Mucosa of rectum (tissue), 2 donors: ENCODE results near the gene DYNC2H1.

Source experiments
- H3K27ac ChIP-seq, 2 donors: one replicate each; pipeline ENCODE4 v1.7.0; 2013; ENCODE audit warnings: inconsistent platforms in 2 of 2, low read depth in 2 of 2, low read length in 2 of 2
- H3K27me3 ChIP-seq, 2 donors: one replicate each; pipeline ENCODE4 v1.7.0; 2013; ENCODE audit warnings: low read length in 2 of 2; ENCODE audit not compliant: control insufficient read depth in 2 of 2, insufficient read depth in 2 of 2
- H3K36me3 ChIP-seq, 2 donors: one replicate each; pipeline ENCODE4 v1.7.0; 2013; ENCODE audit warnings: low read length in 2 of 2; ENCODE audit not compliant: control insufficient read depth in 2 of 2, insufficient read depth in 2 of 2
- H3K4me1 ChIP-seq, 2 donors: one replicate each; pipeline ENCODE4 v1.7.0; 2013; ENCODE audit warnings: low read length in 2 of 2, mild to moderate bottlenecking in 1 of 2; ENCODE audit not compliant: control insufficient read depth in 2 of 2, insufficient read depth in 2 of 2
- H3K4me3 ChIP-seq, 2 donors: one replicate each; pipeline ENCODE4 v1.7.0; 2013; ENCODE audit warnings: low read length in 2 of 2
- H3K9ac ChIP-seq, 2 donors: one replicate each; pipeline ENCODE4 v1.7.0; 2013; ENCODE audit warnings: low read length in 2 of 2, low read depth in 1 of 2, mild to moderate bottlenecking in 1 of 2
- H3K9me3 ChIP-seq, 2 donors: one replicate each; pipeline ENCODE4 v1.7.0; 2013; ENCODE audit warnings: low read length in 2 of 2; ENCODE audit not compliant: control insufficient read depth in 2 of 2
- donor health status: healthy.
- donor health status: Normal muscosa, but diverticular disease.

DYNC2H1 gene

DNA sequence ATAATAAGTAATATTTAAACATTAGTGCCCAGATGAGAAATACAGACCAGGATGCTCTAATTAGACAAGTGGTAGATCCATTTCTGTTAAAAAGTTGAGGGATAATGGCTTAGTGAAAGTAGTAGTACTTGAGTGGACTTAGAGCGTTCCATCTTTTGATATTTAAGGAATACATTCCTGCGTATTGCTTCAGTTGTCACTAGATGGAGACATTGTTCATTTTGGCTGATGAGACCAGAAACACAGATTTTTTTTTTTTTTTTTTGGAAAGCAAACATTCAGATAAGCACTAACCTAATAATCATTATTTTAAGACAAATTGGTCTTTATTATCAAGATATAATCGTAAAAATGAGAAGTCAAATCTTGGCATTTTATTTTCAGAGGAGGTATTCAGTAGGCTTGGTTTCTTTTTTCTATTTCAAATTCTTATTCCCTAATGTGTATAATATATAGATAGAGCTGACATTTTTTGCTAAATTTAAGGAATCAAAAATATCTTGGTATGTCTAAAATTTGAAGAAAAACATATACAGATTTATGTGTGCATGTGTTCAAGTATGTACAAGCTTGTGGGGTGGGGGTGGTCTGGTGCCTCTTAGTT, 92.9 kb downstream of the DYNC2H1 start:
- no peaks in the 10 kb centered on the region for H3K4me1 ChIP-seq
- no peak overlapping the region for H3K27ac ChIP-seq
- H3K4me3 ChIP-seq, result no peak overlapping the region
- no peaks in the 10 kb centered on the region for H3K36me3 ChIP-seq
- H3K9ac ChIP-seq, result no peak overlapping the region
- H3K9me3 ChIP-seq, result no peaks in the 10 kb centered on the region
- no peaks in the 10 kb centered on the region for H3K27me3 ChIP-seq

DNA sequence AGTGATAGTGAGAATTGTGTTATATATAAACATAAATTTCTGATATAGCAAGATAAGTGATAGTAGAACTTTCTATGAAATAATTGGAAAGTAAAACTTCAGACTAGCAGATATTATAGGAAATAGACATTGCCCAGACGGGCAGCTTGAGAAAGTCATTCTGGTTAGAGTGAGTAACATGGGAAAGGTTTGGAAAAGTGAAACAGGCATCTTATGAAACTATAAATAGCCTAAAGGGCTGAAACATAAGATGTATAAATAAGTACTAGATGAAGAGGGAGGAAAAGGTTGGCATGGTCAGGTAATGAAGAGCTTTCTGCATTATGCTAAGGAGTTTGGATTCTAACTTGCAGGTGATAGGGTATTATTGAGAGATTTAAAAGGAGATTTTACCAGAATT, 101.3 kb downstream of the DYNC2H1 start:
- Histone ChIP-seq H3K9ac (no peak overlapping the region), H3K4me1 (no peaks in the 10 kb centered on the region), H3K36me3 (no peaks in the 10 kb centered on the region), H3K4me3 (no peak overlapping the region), H3K27me3 (no peaks in the 10 kb centered on the region), H3K27ac (no peak overlapping the region), H3K9me3 (no peaks in the 10 kb centered on the region)

DNA sequence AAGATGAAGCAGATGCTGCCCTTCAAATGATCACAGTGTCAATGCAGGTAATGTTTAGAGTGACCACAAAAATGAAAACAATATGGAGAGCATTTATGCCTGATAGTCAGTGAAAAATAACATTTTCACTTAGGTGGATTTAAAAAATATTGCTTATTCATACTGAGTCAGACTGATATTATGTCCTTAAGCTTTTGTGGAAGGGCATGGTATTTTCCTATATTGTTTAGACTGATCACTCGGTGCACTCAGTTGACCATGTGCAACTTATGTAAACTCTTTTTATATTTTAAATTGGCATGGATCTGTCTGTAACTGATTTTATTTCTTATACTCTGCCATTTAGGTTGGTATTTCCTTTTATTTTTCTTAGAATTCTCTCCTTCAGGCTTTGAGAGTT, 106.6 kb downstream of the DYNC2H1 start:
- no peak overlapping the region for H3K9ac ChIP-seq
- no peaks in the 10 kb centered on the region for H3K4me1 ChIP-seq
- H3K27me3 ChIP-seq, result no peaks in the 10 kb centered on the region
- H3K36me3 ChIP-seq, result no peaks in the 10 kb centered on the region
- H3K4me3 ChIP-seq, result no peak overlapping the region
- H3K27ac ChIP-seq, result no peak overlapping the region
- no peaks in the 10 kb centered on the region for H3K9me3 ChIP-seq

- Histone ChIP-seq H3K9ac (no peak overlapping the region), H3K27me3 (no peaks in the 10 kb centered on the region), H3K9me3 (no peaks in the 10 kb centered on the region), H3K4me1 (no peaks in the 10 kb centered on the region), H3K27ac (no peak overlapping the region), H3K36me3 (no peaks in the 10 kb centered on the region), H3K4me3 (no peak overlapping the region)
Observed at GRCh38 chr11:103220133-103220532, 110.9 kb downstream of the DYNC2H1 start.

- no peaks in the 10 kb centered on the region for H3K4me1 ChIP-seq
- no peak overlapping the region for H3K4me3 ChIP-seq
- H3K27me3 ChIP-seq, result no peaks in the 10 kb centered on the region
- no peak overlapping the region for H3K27ac ChIP-seq
- no peaks in the 10 kb centered on the region for H3K36me3 ChIP-seq
- no peak overlapping the region for H3K9ac ChIP-seq
- no peaks in the 10 kb centered on the region for H3K9me3 ChIP-seq
Observed at GRCh38 chr11:103222806-103223205, 113.6 kb downstream of the DYNC2H1 start.

DNA sequence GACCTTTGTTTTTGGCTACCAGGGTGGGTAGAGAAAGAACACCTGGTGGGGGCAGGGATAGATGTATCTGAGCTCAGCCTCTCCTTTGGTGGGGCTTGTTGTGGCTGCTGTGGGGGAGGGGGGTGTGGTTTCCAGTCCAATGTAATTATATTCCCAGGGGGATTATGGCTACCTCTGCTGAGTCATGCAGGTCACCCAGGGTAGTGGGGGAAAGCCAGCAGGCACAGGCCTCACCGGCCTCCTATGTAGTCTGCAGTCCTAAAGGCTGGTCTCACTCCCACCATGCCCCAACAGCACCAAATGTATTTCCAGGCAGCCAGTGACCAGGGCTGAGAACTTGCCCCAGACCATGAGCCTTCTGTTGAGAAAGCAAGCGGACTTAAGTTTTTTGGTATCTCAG, 119.6 kb downstream of the DYNC2H1 start:
- Histone ChIP-seq H3K4me3 (no peak overlapping the region), H3K4me1 (no peaks in the 10 kb centered on the region), H3K27ac (no peak overlapping the region), H3K9ac (no peak overlapping the region), H3K27me3 (no peaks in the 10 kb centered on the region), H3K9me3 (no peaks in the 10 kb centered on the region), H3K36me3 (no peaks in the 10 kb centered on the region)

GRCh38 chr11:103234974-103235373, 125.7 kb downstream of the DYNC2H1 start:
- Histone ChIP-seq H3K27ac (no peak overlapping the region), H3K4me1 (no peaks in the 10 kb centered on the region), H3K4me3 (no peak overlapping the region), H3K9me3 (no peaks in the 10 kb centered on the region), H3K9ac (no peak overlapping the region), H3K36me3 (no peaks in the 10 kb centered on the region), H3K27me3 (no peaks in the 10 kb centered on the region)

DNA sequence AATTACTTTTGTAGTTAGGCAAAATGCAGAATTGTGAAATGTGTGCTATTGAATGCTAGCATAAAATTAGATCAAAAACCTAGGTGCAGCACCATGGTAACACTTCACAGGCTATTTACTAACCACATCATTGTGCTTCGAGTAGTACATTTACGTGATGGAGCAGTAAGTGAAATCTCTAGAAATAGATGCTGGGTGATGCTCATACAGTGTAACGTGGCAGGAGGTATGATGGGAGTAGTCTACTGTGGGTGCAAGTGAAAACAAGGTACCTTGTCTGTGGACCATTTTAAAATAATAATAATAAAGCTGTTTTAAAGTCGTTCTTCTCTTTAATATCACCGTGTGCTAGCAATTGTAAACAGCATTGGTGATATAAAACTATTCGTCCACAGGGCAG, 132.3 kb downstream of the DYNC2H1 start:
- H3K9me3 ChIP-seq, result no peaks in the 10 kb centered on the region
- no peak overlapping the region for H3K4me3 ChIP-seq
- no peak overlapping the region for H3K9ac ChIP-seq
- H3K4me1 ChIP-seq, result no peaks in the 10 kb centered on the region
- no peaks in the 10 kb centered on the region for H3K27me3 ChIP-seq
- no peak overlapping the region for H3K27ac ChIP-seq
- no peaks in the 10 kb centered on the region for H3K36me3 ChIP-seq

DNA sequence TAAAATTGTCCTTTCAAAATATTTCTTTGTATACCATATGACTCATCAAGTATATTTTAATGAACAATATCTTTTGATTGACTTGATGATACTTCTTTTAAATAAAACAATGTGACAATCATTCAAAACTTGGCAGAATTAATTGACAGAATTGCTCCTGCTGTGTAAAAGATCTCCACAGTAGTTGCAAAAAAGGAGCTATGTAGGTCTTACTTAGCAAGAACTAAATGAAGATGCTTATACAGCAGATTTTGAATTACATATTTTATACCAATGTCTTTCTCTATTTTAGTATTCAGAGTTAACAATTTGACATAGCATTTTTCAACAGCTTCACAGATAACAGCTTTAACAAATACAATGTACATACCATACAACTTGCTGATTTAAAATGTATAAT, 144.9 kb downstream of the DYNC2H1 start:
- Histone ChIP-seq H3K9ac (no peak overlapping the region), H3K36me3 (no peaks in the 10 kb centered on the region), H3K27ac (no peak overlapping the region), H3K9me3 (no peaks in the 10 kb centered on the region), H3K4me1 (no peaks in the 10 kb centered on the region), H3K27me3 (no peaks in the 10 kb centered on the region), H3K4me3 (no peak overlapping the region)

DNA sequence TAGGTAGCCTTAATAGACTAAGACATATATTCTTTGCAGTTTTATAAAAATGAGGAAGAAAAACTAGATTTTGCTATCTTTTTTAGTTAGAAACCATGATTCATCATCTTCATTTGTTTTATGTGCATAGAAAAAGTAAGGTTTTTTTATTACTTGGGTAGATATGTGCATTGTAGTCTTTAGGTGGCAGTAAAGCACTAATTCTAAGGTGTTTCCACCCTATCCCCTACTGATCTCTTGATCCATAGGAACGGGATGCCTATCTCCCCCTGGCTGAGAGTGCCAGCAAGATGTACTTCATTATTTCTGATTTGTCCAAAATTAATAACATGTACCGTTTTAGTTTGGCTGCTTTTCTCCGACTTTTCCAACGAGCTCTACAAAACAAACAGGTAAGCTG, 148.1 kb downstream of the DYNC2H1 start:
- Histone ChIP-seq H3K9me3 (no peaks in the 10 kb centered on the region), H3K4me3 (no peak overlapping the region), H3K27ac (no peak overlapping the region), H3K9ac (no peak overlapping the region), H3K27me3 (no peaks in the 10 kb centered on the region), H3K4me1 (no peaks in the 10 kb centered on the region), H3K36me3 (no peaks in the 10 kb centered on the region)
